Glomerular endothelial cell (primary cell): ENCODE data around the gene GRXCR1. TPM values are rescaled to one million over a fixed set of nuclear protein-coding genes. Genes with fewer than 3 reads are reported as not detected.

Source experiments
- DNase-seq: peaks from one replicate; pipeline ENCODE4 v3.0.0-alpha.2; 2011; ENCODE audit warnings: low read depth, low spot score; ENCODE audit errors: extremely low read depth
- total RNA-seq: library from RNA; depleted of rRNA; stranded (reverse); fragments of >200 nt; gene quantifications from 2 replicates; pipeline ENCODE4 v1.2.3, GENCODE V29; 2015

Gene GRXCR1
- not detected in 2 replicates for total RNA-seq

GRCh38 chr4:42892413-42892812, at the start of gene GRXCR1:
Gene GRXCR1 (plus strand): TSS chr4:42892713. CDS start chr4:42893267, 554 bp downstream.
- no peak for DNase-seq

DNA sequence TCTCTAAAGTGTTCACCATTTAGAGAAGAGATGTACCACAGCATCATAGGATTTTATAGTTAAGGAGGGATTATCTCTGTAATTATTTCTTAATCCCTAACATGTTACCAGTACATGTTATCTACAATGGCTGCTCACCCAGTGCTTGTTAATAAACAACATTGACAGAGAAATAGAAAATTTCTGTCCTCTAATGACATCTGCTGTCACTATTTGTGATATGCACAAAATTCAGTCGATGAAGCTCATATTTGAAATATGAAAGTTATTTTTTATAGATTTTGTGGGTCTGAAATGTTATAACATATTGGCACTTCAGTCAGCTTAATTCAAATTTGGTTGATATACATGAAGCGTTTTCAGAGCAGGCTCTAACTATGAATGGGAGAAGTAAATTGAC, 48.8 kb upstream of the GRXCR1 start:
- no peak for DNase-seq

DNA sequence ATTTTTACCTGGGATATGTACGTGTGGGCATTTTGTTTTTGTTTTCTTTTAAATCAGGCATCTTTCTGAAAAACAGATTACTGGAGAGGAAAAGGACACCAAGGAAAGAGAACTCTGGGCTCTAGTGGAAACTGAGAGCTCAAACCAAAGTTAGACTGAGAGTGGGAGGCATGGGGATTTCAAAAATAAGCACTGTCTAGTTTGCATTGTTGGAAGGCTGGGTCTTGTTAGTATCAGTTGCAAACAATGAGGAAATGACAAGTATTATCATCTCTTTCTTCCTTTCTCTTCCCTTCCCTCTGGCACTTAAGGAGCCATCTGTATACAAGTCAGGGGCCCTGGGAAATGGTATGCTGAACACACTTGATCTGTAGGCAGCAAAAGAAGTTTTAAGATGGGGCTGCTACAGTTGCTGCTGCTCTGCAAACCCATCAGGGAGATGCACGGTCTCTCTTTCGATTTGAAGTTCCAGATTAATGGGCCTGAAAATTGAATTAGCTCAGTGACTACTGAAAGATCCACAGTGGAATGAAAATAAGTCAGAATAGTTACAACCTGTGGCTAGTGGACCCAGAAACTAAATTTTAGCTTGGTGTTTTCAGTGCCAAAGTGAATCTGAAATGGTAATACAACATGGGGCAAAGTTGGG, 48.0 kb upstream of the GRXCR1 start:
- DNase-seq = no peak

DNA sequence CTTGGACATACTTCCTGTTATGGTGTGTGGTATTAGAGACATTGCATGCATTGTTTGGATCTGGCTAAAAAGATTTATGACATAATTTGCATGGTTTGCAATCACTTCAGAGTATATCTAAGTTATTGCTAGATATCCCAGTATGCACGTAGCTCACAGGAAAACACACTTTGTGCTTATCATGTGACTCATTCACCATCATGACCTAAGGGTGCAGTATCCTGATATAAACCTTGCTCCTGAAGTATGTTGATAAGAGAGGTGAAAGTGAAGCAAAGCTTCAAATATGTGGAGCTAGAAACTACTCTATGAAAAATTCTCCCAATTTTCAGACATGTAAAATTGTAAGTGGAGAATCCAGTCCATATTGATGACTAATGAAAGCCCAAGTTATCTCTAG, 46.9 kb upstream of the GRXCR1 start:
- DNase-seq = no peak

GRCh38 chr4:42855779-42856178, 36.7 kb upstream of the GRXCR1 start:
- DNase-seq = no peak

DNA sequence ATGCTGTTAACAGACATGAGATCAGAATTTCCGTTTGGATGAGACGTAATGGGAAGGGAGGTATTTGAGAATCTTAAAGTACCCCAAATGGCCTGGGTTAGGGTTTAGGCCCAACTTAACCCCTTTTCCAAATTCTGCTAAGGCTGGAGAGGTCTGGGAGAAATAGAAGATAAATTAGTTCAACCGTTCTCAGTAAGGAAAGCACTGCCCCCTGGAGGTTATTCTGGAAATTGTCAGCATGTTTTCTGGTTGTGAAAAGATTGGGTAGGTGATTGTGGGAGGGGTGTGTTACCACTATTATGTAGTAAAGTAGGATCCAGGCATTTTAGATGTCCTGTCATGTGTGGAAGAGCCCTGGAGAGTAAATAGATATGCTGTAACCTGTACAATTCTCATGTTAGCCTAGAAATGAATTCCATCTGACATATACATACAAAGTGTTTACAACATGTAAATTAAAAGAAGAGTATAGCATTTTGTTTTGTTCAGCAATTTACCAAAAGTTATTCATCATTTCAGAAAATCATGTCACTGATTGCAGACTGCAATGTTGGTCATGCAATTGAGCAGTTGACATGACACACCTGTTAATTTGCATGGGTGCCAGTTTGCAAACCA, 26.8 kb upstream of the GRXCR1 start:
- peak; percentile 36 for DNase-seq

DNA sequence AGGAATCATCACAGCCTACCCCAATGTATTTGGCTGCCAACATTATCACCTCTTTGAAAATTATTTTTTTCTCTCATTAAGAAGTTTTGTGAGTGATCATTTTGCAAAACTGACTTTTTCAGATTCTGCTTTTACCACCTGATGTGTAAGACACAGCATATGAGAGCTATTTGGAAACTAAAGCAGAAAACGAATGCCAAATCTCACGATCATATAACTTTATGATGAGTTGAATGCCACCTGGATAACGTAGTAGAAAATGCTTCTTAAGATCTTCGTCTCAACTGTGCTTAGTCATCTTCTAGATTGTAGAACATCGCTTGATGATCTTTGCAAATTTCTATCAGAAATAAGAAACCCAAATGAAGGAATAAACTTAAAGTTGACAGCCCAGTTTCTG, 21.3 kb upstream of the GRXCR1 start:
- no peak for DNase-seq

GRCh38 chr4:42871671-42872290, 20.7 kb upstream of the GRXCR1 start:
- DNase-seq = no peak

DNA sequence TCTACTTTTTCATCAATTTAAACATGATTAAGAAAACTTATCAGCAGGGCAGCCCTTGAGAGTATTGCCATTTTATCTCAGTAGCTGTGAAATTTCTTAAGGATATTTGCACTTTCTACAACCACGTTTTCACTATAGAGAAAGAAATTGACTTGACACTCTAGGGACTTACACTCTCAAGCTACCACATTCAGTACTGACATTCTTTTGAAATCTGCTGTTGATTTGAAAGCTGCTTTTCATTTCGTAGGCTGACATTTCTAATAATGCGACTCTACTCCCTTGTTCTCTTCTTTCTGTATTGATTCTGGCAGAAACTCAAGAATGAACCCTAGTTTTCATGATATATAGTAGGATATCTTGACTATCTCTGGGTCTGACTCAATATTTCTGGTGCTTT, 13.7 kb upstream of the GRXCR1 start:
- DNase-seq = no peak

- DNase-seq = no peak
Observed at GRCh38 chr4:42881253-42881652, 11.3 kb upstream of the GRXCR1 start.

DNA sequence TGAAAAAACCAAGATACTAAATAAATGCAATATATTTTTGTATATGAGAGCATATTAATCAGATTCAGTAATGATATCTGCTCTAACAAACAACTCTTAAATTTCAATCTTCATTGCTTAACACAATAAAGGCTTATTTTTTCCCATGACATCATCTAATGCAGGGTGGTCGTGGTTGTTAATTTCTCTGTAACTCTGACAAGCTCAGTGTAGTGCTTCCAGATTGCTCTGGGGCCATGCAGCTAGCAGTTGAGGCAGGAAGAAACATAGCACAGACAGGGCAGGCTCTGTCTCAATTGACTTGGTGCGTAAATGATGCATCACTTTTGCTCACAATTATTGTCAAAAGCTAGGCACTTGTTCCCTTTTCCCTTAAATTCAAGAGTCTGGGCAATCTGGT, 869 bp upstream of the GRXCR1 start:
- DNase-seq = no peak

DNA sequence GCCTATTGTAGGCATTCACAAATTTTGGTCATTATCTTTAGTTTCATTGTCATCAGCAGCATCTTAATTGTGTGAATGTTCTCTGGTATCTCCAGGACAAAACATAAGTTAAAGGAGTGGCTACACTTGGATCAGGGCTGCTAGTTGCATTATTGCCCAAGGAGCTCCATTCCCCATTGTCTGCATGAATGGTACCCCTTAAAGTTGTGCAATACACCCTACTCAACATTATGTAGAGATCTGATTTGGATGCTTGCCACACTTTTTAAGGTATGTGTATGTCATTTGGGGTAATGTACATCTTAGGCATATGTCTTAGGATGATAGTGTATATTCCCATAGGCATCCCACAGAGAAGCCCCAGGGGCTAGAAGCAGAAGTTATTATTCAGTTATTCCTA, 2.9 kb downstream of the GRXCR1 start:
- DNase-seq = no peak

GRCh38 chr4:42904986-42905385, 12.5 kb downstream of the GRXCR1 start:
- no peak for DNase-seq

GRCh38 chr4:42905591-42905990, 13.1 kb downstream of the GRXCR1 start:
- no peak for DNase-seq

DNA sequence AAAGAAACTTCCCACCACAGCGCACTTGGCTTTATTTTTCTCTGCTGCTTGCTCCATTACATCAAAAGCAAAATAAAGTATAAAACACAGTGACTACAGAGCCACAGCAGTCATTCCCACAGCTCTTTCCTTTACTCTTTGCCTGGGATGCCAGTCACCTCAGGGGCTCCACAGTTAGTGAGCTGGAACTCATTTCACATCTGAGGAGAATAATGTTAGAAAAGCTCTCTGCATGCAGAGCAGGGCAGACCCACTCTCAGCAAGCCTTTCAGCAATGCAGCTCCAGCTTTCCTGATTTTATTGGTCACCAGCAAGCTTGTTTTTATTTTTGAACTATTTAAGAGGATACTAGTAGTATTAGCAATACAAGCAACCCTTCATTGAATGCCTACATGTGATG, 13.8 kb downstream of the GRXCR1 start:
- no peak for DNase-seq

- no peak for DNase-seq
Observed at GRCh38 chr4:42906891-42907759, 14.6 kb downstream of the GRXCR1 start.

GRCh38 chr4:42910459-42910858, 17.9 kb downstream of the GRXCR1 start:
- no peak for DNase-seq

DNA sequence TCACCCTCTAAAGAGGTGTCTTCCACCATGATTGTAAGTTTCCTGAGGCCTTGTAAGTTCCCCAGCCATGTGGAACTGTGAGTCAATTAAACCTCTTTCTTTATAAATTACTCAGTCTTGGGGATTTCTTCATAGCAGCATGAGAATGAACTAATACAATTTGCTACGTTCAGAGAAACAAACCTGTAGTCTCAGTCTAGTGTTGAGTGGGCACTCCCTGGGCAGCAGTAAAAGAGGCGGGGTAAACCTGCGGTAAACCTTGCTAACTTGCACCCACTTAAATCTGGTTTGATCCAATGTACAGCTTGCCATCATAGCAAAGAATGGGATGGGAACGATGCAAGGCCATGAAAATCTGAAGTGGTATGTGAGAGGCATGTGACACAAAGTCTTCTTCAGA, 22.4 kb downstream of the GRXCR1 start:
- no peak for DNase-seq

- DNase-seq = no peak
Observed at GRCh38 chr4:42915484-42915883, 23.0 kb downstream of the GRXCR1 start.

GRCh38 chr4:42917296-42917695, 24.8 kb downstream of the GRXCR1 start:
- DNase-seq = no peak

- DNase-seq = no peak
Observed at GRCh38 chr4:42923431-42923830, 30.9 kb downstream of the GRXCR1 start.
